Suprapubic skin (tissue), 4 donors: ENCODE results near the gene RBM41.

Source experiments
- CTCF ChIP-seq, 2 donors: fragments of 200-600 bp in 1 of 2; fragments of 450-650 bp in 1 of 2; sonication (generic) in 1 of 2; IDR thresholded peaks; one replicate each; pipeline ENCODE4 v1.5.1; 2016 to 2019; ENCODE audit warnings: antibody characterized with exemption in 2 of 2, mild to moderate bottlenecking in 1 of 2, moderate library complexity in 1 of 2
- POLR2A ChIP-seq, 2 donors: fragments of 450-650 bp; IDR thresholded peaks; one replicate each; pipeline ENCODE4 v1.6.1; 2017; ENCODE audit warnings: antibody characterized with exemption in 2 of 2, mild to moderate bottlenecking in 2 of 2, moderate library complexity in 2 of 2
- POLR2AphosphoS5 ChIP-seq, 3 donors: sonication (generic); formaldehyde crosslinking; IDR thresholded peaks; one replicate each; pipeline ENCODE4 v1.6.1; 2017; ENCODE audit warnings: antibody characterized with exemption in 3 of 3

GRCh38 chrX:107117993-107118321 lies 665 bp downstream of the RBM41 start:
- no peak for TF ChIP-seq CTCF (IDR thresholded peaks at IDR 0.05)
- TF ChIP-seq POLR2AphosphoS5 (IDR thresholded peaks at IDR 0.05), result no peak
- no peak for TF ChIP-seq POLR2A (IDR thresholded peaks at IDR 0.05)
